WTC11 (cell line): Measurements from ENCODE around the gene HOXD12. TPM values are rescaled to one million over a fixed set of nuclear protein-coding genes. Genes with fewer than 3 reads are reported as not detected.

Experiments used
- AR ChIP-seq: fragments of 250-450 bp; sonication (Bioruptor Pico); IDR thresholded peaks from 2 replicates; pipeline ENCODE4 v1.9.0; 2021; ENCODE audit warnings: mild to moderate bottlenecking
- CREB1 ChIP-seq: sonication (generic); formaldehyde crosslinking; IDR thresholded peaks from 2 replicates; pipeline ENCODE4 v1.8.0; 2023; ENCODE audit warnings: mild to moderate bottlenecking, missing genetic modification reagents
- CTCF ChIP-seq: fragments of 200-600 bp; IDR thresholded peaks from 2 replicates; pipeline ENCODE4 v1.8.0; 2022; ENCODE audit warnings: antibody characterized with exemption
- E2F1 ChIP-seq: sonication (generic); formaldehyde crosslinking; IDR thresholded peaks from 2 replicates; pipeline ENCODE4 v1.8.0; 2022; ENCODE audit warnings: mild to moderate bottlenecking, missing genetic modification reagents
- E2F4 ChIP-seq: sonication (generic); formaldehyde crosslinking; IDR thresholded peaks from 2 replicates; pipeline ENCODE4 v1.8.1; 2022; ENCODE audit warnings: low read depth, mild to moderate bottlenecking, moderate library complexity, missing genetic modification reagents, borderline replicate concordance
- ELF4 ChIP-seq: sonication (generic); formaldehyde crosslinking; IDR thresholded peaks from 2 replicates; pipeline ENCODE4 v1.8.1; 2022; ENCODE audit warnings: low read depth, mild to moderate bottlenecking, moderate library complexity, missing genetic modification reagents
- ETV6 ChIP-seq: sonication (generic); formaldehyde crosslinking; IDR thresholded peaks from 2 replicates; pipeline ENCODE4 v1.8.1; 2022; ENCODE audit warnings: mild to moderate bottlenecking, missing genetic modification reagents
- FOXP1 ChIP-seq: sonication (generic); formaldehyde crosslinking; IDR thresholded peaks from 2 replicates; pipeline ENCODE4 v1.8.0; 2022; ENCODE audit warnings: missing genetic modification reagents, mild to moderate bottlenecking, moderate library complexity, borderline replicate concordance
- GABPB1 ChIP-seq: sonication (generic); formaldehyde crosslinking; IDR thresholded peaks from 2 replicates; pipeline ENCODE4 v1.8.1; 2023; ENCODE audit warnings: mild to moderate bottlenecking, missing genetic modification reagents
- HMGA2 ChIP-seq: fragments of 250-450 bp; sonication (Bioruptor Pico); IDR thresholded peaks from 2 replicates; pipeline ENCODE4 v1.4.0; 2021; ENCODE audit warnings: mild to moderate bottlenecking, moderate library complexity
- NFYB ChIP-seq: sonication (generic); formaldehyde crosslinking; conservative IDR thresholded peaks from 2 replicates; pipeline ENCODE4 v1.8.0; 2022; ENCODE audit warnings: low read depth, missing genetic modification reagents
- NR1H2 ChIP-seq: sonication (generic); formaldehyde crosslinking; IDR thresholded peaks from 2 replicates; pipeline ENCODE4 v1.9.0; 2021; ENCODE audit warnings: mild to moderate bottlenecking, moderate library complexity, missing genetic modification reagents
- PRDM15 ChIP-seq: sonication (generic); formaldehyde crosslinking; IDR thresholded peaks from 2 replicates; pipeline ENCODE4 v1.8.0; 2022; ENCODE audit warnings: missing genetic modification reagents
- SOX15 ChIP-seq: fragments of 250-450 bp; sonication (Bioruptor Pico); IDR thresholded peaks from 2 replicates; pipeline ENCODE4 v1.9.0; 2021; ENCODE audit warnings: mild to moderate bottlenecking
- TEAD4 ChIP-seq: sonication (generic); formaldehyde crosslinking; IDR thresholded peaks from 2 replicates; pipeline ENCODE4 v1.8.0; 2022; ENCODE audit warnings: mild to moderate bottlenecking, missing genetic modification reagents
- USF2 ChIP-seq: sonication (generic); formaldehyde crosslinking; IDR thresholded peaks from 2 replicates; pipeline ENCODE4 v1.8.1; 2023; ENCODE audit warnings: mild to moderate bottlenecking, missing genetic modification reagents, moderate library complexity
- ZNF121 ChIP-seq: sonication (generic); formaldehyde crosslinking; IDR thresholded peaks from 2 replicates; pipeline ENCODE4 v1.8.0; 2023; ENCODE audit warnings: missing genetic modification reagents
- ZNF219 ChIP-seq: sonication (generic); formaldehyde crosslinking; IDR thresholded peaks from 2 replicates; pipeline ENCODE4 v1.8.0; 2023; ENCODE audit warnings: missing genetic modification reagents, mild to moderate bottlenecking, borderline replicate concordance
- ZNF232 ChIP-seq: sonication (generic); formaldehyde crosslinking; IDR thresholded peaks from 2 replicates; pipeline ENCODE4 v1.8.0; 2022; ENCODE audit warnings: mild to moderate bottlenecking, missing genetic modification reagents
- ZNF425 ChIP-seq: fragments of 250-450 bp; sonication (Bioruptor Pico); conservative IDR thresholded peaks from 2 replicates; pipeline ENCODE4 v1.9.0; 2021; ENCODE audit warnings: mild to moderate bottlenecking
- ZSCAN18 ChIP-seq: fragments of 250-450 bp; sonication (Bioruptor Pico); IDR thresholded peaks from 2 replicates; pipeline ENCODE4 v2.1.2; 2022; ENCODE audit warnings: mild to moderate bottlenecking, moderate library complexity
- total RNA-seq: library from RNA; stranded (reverse); gene quantifications from 3 replicates; pipeline ENCODE4 v1.2.3, GENCODE V29; 2021

Gene HOXD12
- total RNA-seq, 1 experiment from 2014 or later, result 0.17 TPM

- no peak for TF ChIP-seq CREB1
- no peak for TF ChIP-seq NR1H2 (CRISPR knock-in tag)
- peak; percentile 77 for TF ChIP-seq PRDM15
- TF ChIP-seq SOX15 (CRISPR knock-in tag), result no peak
- no peak for TF ChIP-seq HMGA2 (CRISPR knock-in tag)
- no peak for TF ChIP-seq ETV6
- peak; percentile 74 for TF ChIP-seq CTCF
- TF ChIP-seq GABPB1, result peak; percentile 41; the same call in 1 of the 2 replicates
- TF ChIP-seq ZNF425, result no peak
- TF ChIP-seq E2F1, result no peak
- no peak for TF ChIP-seq TEAD4 (CRISPR knock-in tag)
- no peak for TF ChIP-seq USF2 (CRISPR knock-in tag)
- TF ChIP-seq ZSCAN18, result no peak
- TF ChIP-seq ELF4 (CRISPR knock-in tag), result no peak
- peak; percentile 56; the same call in 1 of the 2 replicates for TF ChIP-seq FOXP1 (CRISPR knock-in tag)
- no peak for TF ChIP-seq AR (CRISPR knock-in tag)
- TF ChIP-seq NFYB, result no peak
- TF ChIP-seq ZNF232, result no peak
- no peak for TF ChIP-seq ZNF219 (CRISPR knock-in tag)
- no peak for TF ChIP-seq E2F4 (CRISPR knock-in tag)
- no peak for TF ChIP-seq ZNF121
Measured at GRCh38 chr2:176096986-176097819, 2.4 kb upstream of the HOXD12 start (continued).
